Right lung (tissue), 5 donors: Measurements from ENCODE around the gene RHOT2. TPM values are rescaled to one million over a fixed set of nuclear protein-coding genes. Genes with fewer than 3 reads are reported as not detected.

Experiments
- DNase-seq, 2 donors: peaks; one replicate each; pipeline ENCODE4 v3.0.0-alpha.2; 2013
- polyA plus RNA-seq, 5 donors: library from polyadenylated mRNA; unstranded; fragments of 120-200 nt; gene quantifications; one replicate each; pipeline versions ENCODE4 v1.2.1 to v1.2.3, GENCODE V29; 2013; ENCODE audit warnings: inconsistent platforms in 1 of 5, low replicate concordance in 1 of 5; ENCODE audit not compliant: insufficient read length in 5 of 5, insufficient read depth in 1 of 5

Gene RHOT2
- polyA plus RNA-seq, 5 donors = 47.5 to 119 (median 70.3) TPM

DNA sequence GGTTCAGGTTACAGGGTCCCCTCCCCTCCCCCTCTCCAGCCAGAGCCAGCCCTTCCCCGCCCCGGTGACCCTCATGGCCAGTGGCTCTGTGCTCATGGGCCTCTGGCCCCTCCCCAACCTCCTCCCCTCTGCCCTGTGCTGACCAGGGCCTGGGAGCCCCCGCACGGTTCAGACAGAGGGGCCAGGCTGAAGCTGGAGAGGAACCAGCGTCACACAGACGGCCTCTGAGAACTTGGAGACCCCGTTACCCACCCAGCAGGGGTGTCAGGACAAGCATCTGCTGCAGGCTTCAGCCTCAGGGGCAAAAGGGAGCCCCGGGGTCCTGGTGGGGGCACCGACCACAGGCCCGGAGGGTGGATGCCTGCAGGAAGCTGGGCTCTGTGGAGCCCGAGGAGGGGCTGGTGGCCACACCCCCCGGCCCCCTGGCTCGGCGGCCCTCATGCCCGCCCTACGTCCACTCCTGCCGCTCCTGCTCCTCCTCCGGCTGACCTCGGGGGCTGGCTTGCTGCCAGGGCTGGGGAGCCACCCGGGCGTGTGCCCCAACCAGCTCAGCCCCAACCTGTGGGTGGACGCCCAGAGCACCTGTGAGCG lies 37.0 kb upstream of the RHOT2 start, which contains the start of gene WFIKKN1:
Gene WFIKKN1 (plus strand): TSS at position 171 of the 591 bp plus-strand sequence. CDS start 269 bp downstream, at position 440.
- DNase-seq = no peak

DNA sequence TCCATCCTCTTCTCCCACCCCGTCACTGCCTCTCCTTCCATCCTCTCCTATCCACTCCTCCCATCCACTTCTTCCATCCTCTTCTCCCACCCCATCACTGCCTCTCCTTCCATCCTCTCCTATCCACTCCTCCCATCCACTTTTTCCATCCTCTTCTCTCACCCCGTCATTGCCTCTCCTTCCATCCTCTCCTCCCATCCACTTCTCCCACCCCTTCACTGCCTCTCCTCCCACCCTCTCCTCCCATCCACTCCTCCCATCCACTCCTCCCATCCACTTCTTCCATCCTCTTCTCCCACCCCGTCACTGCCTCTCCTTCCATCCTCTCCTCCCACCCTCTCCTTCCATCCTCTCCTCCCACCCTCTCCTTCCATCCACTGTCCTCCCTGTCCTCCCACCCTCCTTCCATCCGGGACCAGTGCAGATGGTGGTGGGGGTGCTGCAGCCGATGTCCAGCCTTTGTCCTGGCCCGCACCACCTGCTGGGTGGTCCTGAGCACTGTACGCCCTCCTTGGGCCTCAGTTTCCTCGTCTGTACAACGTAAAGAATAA lies 36.0 kb upstream of the RHOT2 start:
- no peak for DNase-seq

DNA sequence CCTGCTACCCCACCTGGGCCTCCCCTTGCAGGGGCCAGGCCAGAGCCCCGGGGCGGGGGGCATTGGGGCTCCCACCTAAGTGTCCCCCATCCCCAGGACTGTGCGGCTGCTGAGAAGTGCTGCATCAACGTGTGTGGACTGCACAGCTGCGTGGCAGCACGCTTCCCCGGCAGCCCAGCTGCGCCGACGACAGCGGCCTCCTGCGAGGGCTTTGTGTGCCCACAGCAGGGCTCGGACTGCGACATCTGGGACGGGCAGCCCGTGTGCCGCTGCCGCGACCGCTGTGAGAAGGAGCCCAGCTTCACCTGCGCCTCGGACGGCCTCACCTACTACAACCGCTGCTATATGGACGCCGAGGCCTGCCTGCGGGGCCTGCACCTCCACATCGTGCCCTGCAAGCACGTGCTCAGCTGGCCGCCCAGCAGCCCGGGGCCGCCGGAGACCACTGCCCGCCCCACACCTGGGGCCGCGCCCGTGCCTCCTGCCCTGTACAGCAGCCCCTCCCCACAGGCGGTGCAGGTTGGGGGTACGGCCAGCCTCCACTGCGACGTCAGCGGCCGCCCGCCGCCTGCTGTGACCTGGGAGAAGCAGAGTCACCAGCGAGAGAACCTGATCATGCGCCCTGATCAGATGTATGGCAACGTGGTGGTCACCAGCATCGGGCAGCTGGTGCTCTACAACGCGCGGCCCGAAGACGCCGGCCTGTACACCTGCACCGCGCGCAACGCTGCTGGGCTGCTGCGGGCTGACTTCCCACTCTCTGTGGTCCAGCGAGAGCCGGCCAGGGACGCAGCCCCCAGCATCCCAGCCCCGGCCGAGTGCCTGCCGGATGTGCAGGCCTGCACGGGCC lies 35.2 kb upstream of the RHOT2 start:
- no peak for DNase-seq

DNA sequence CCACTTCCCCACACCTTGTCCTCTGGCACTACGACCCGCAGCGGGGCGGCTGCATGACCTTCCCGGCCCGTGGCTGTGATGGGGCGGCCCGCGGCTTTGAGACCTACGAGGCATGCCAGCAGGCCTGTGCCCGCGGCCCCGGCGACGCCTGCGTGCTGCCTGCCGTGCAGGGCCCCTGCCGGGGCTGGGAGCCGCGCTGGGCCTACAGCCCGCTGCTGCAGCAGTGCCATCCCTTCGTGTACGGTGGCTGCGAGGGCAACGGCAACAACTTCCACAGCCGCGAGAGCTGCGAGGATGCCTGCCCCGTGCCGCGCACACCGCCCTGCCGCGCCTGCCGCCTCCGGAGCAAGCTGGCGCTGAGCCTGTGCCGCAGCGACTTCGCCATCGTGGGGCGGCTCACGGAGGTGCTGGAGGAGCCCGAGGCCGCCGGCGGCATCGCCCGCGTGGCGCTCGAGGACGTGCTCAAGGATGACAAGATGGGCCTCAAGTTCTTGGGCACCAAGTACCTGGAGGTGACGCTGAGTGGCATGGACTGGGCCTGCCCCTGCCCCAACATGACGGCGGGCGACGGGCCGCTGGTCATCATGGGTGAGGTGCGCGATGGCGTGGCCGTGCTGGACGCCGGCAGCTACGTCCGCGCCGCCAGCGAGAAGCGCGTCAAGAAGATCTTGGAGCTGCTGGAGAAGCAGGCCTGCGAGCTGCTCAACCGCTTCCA lies 34.4 kb upstream of the RHOT2 start:
- no peak for DNase-seq

- no peak for DNase-seq
Observed at GRCh38 chr16:634051-634670, 33.8 kb upstream of the RHOT2 start.

GRCh38 chr16:634996-635395 lies 32.9 kb upstream of the RHOT2 start:
- no peak for DNase-seq

DNA sequence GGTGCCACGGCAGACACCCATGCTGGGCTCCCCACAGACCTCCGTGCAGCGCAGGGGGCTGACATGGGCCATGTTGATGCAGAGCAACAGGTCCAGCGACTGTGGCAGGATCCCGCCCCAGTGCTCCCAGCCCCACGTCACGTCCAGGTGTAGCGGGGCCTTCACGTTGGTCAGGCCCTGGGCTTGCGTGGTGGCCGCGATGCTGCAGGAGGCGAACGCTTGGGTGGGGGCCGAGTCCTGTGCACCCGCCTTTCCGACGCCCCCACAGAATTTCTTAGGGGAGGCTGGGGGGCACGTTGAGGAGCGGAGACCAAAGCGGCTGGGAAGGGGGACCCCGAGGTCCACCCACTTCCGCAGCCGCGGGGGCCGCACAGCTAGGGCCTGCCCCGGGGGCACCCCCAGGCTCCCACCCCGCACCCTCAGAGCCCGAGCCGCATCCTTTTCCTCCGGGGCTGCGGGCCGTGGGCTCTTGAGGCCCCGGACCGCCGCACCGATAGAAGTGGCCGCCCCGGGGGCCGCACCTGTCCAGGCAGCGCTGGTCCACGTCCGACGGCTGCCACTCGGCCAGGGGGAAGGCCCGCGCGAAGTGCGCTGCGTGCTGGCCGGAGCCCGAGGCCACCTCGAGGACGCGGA lies 32.2 kb upstream of the RHOT2 start:
- no peak for DNase-seq

DNA sequence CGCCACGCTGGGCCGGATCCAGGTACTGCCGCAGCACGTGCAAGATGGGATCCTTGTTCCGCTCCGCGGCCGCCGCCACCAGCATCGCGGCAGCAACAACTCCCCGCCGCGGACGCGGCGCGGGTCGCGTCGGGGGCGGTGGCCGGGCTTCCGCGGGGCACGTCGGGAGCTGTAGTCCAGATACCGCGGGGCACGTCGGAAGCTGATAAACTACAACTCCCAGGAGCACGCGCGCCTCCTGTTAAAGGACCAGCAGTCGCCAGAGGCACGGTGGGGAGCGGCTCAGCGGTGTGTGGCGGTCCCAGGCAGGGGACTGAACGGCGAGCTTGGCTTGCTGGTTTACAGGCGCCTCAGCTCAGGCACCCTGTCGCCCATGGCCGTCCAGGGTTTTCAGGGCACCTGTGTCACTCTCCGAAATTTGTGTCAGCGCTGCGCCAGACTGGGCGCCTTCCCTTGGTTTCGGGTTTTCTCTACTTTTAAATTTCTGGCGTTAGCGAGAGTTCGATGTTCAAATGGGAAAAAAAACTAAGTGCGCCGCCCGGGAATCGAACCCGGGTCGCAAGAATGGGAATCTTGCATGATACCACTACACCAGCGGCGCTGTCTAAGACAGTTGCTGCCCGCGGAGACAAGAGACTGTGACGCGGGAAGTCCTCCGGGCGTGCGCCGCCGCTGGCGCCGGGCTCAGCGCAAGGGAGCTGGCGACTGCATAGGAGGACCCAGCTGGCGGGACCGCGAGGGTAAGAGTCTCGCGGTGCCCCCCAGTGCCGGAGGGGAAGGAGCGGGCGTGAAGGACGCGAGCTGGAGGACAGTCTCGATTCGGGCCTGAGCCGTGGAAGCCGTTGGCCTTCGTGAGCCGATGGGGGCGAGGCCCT lies 31.5 kb upstream of the RHOT2 start, which contains the start of gene METTL26:
Gene METTL26 (minus strand): TSS at position 100 of the 875 bp plus-strand sequence. CDS start 15 bp downstream, at position 85.
- DNase-seq = peak; percentile 95

- DNase-seq = no peak
Observed at GRCh38 chr16:637081-638018, 30.6 kb upstream of the RHOT2 start.

DNA sequence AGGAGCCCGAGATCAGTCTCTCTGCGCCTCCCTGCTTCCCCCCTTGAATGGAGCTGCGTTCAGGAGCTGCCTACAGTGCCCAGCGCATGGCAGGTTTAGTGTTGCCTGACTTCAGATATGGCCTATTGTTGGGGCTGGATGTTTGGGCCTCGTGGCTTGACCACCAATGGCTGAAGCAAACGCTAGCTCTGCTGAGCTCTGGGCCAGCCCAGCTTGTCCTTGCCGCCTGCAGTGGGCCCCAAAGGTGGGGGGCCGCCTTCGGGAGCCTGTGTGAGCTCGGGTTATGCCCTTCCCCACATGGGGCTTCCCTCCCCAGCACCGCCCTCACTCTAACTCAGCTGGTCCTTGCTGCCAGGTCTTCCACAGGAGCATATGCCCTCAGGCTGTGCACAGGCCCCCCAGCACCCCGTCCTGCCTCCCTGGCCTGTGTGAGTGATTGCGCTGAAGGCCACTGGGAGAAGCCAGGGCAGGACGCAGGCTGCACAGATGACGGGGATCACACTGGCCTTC lies 29.8 kb upstream of the RHOT2 start:
- DNase-seq = no peak

GRCh38 chr16:638836-639235 lies 29.1 kb upstream of the RHOT2 start:
- DNase-seq = no peak

GRCh38 chr16:640614-641013 lies 27.3 kb upstream of the RHOT2 start:
- DNase-seq = no peak

- peak; percentile 55 to 56 for DNase-seq
Observed at GRCh38 chr16:641326-642188, 26.4 kb upstream of the RHOT2 start, which contains the start of gene MCRIP2. TSS of gene MCRIP2 (plus strand) at chr16:641828. CDS start at chr16:641992, 164 bp downstream.

DNA sequence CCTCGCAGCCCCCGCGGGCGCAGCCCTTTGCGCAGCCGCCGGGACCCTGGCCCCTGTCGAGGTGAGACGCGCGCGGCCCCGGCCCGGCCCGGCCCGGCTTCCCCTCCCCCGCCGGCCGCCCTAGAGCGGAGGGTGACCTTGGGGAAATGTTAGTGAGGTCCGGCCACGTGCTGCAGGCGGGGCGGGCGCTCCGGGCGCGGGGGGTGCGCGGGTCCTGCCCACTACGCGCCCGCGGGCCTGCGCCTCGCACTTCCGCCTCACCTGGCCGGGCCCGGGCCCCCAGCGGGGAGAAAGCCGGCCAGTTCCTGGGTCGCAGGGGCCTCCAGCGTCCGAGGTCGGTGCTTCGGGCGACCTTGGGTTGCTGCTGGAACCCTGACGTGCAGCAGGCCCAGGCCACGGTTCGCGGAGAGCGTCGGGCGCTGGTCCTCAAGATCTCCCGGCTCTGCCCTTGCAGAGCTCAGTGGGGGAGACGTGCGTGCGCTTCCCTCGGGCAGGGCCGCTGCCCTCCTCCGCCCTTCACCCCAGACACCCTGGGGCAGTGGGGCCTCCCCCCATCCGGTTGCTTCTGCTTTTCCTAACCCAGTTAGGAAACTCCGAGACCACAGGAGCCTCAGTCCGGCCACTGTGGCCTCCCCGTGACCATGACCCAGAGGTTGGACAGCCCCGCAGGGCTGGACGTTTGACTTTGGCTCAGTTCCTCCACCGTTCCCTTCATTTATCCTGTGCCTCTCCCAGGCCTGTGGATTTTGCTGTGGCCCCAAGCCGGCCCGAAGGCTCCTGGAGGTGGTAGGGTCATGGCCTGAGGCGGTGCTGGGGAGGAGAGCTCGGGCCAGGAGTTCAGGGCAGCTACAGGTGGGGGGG lies 25.5 kb upstream of the RHOT2 start:
- DNase-seq = no peak

DNA sequence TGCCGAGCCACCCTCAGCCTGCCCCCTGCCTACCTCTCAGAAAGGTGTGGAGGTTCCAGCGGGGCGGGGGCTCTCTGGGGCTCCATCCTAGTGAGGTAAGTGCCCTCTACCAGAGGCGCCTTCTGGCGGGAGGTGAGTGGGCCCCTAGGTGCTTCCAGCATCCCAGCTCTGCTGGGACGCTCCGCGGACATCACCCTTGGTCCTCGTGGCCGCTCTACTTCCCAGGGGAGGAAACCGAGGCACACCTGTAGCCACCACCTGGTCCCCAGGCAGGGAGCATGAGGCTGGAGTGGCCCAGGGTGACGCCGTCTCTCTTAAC lies 24.9 kb upstream of the RHOT2 start:
- no peak for DNase-seq

GRCh38 chr16:644556-644955 lies 23.4 kb upstream of the RHOT2 start:
- DNase-seq = no peak
